GM12875 (cell line): ENCODE data around the gene NDUFB2.
"Not testable (repeated sequence)": the region's sequence is repeated elsewhere in the genome, so short reads cannot be mapped to it uniquely, and the experiment has no call there.

Source experiments
- H3K4me3 ChIP-seq: one replicate; pipeline ENCODE4 v1.5.1; 2011; ENCODE audit warnings: low read depth, low read length, control low read depth
- TF ChIP-seq, protein P1 (sequence below): IDR thresholded peaks from 2 replicates; pipeline ENCODE4 v1.5.1; 2011; ENCODE audit warnings: low read depth, mild to moderate bottlenecking, control low read depth, inconsistent platforms, low read length, moderate library complexity, borderline replicate concordance; ENCODE audit not compliant: insufficient read depth

The NDUFB2 gene

DNA sequence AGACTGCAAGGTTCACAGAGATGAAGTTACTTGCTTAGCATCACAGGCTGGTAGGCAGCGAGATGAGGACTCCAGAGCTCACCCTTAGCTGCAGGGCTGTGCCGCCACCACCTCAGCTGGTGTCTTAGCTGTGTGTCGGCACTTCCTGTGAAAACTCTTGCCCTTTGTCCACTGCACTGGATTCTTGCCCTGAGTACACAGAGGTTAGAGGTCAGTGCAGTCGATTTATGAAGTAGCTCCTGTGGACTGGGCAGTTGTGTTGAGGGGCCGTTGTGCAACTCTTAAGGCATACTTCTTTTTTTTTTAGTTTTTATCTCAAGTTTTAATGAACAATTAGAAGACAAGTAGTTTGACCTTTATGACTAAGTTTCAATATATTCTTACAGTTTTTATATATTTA, 10.6 kb downstream of the NDUFB2 start:
- TF ChIP-seq, protein P1, sequence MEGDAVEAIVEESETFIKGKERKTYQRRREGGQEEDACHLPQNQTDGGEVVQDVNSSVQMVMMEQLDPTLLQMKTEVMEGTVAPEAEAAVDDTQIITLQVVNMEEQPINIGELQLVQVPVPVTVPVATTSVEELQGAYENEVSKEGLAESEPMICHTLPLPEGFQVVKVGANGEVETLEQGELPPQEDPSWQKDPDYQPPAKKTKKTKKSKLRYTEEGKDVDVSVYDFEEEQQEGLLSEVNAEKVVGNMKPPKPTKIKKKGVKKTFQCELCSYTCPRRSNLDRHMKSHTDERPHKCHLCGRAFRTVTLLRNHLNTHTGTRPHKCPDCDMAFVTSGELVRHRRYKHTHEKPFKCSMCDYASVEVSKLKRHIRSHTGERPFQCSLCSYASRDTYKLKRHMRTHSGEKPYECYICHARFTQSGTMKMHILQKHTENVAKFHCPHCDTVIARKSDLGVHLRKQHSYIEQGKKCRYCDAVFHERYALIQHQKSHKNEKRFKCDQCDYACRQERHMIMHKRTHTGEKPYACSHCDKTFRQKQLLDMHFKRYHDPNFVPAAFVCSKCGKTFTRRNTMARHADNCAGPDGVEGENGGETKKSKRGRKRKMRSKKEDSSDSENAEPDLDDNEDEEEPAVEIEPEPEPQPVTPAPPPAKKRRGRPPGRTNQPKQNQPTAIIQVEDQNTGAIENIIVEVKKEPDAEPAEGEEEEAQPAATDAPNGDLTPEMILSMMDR, result no peak
- H3K4me3 ChIP-seq, result no peak overlapping the region

DNA sequence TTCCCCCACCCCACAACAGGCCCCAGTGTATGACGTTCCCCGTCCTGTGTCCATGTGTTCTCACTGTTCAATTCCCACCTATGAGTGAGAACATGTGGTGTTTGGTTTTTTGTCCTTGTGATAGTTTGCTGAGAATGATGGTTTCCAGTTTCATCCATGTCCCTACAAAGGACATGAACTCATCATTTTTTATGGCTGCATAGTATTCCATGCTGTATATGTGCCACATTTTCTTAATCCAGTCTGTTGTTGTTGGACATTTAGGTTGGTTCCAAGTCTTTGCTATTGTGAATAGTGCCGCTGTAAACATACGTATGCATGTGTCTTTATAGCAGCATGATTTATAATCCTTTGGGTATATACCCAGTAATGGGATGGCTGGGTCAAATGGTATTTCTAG, 12.3 kb downstream of the NDUFB2 start:
- not testable (repeated sequence) for H3K4me3 ChIP-seq

GRCh38 chr7:140712392-140712791, 15.9 kb downstream of the NDUFB2 start:
- not testable (repeated sequence) for H3K4me3 ChIP-seq

GRCh38 chr7:140714331-140715040, 18.0 kb downstream of the NDUFB2 start:
- H3K4me3 ChIP-seq, result no peak overlapping the region

DNA sequence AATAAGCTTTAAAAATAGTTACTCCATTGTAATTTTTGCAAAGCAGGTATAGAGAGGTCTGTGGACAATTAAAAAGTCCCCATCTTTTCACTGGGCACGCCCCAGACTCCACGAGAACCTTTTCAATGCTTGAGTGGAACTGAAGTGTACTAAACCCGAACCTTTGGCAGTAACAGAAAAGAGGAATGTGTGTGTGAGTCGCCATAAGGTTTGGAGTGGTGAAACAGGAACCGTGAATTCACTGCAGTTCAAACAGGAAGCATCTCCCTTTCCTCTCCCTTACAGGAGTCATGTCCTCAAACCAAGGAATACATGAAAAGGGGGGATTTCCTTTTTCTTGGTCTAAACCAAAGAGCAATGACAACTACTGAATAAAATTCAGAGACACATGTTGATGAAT, 23.2 kb downstream of the NDUFB2 start:
- TF ChIP-seq, protein P1, result no peak
- no peak overlapping the region for H3K4me3 ChIP-seq

More at GRCh38 chr7:140714331-140715040, 18.0 kb downstream of the NDUFB2 start:
- TF ChIP-seq, protein P1, result no peak

DNA sequence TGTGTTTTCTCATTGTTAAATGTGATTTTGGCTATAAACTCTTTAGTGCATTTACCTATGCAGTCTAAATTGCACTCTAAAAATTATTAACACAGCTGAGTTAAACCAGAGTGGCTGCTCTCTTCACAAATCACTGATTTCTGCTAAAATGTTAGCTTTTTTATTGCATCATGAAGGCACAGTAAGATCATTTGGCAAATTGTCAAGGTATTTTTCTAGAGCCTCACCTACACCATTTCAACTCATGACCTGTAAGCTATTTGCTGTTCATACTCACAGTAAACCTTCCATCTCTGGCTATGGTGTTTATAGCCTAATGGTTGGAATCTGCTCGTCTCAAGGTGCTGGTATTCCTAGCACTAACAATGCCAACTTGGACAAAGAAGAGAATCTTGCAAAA, 25.7 kb downstream of the NDUFB2 start:
- TF ChIP-seq, protein P1, result no peak
- H3K4me3 ChIP-seq, result no peak overlapping the region

GRCh38 chr7:140723006-140723405, 26.5 kb downstream of the NDUFB2 start:
- TF ChIP-seq, protein P1, result no peak
- H3K4me3 ChIP-seq, result no peak overlapping the region

DNA sequence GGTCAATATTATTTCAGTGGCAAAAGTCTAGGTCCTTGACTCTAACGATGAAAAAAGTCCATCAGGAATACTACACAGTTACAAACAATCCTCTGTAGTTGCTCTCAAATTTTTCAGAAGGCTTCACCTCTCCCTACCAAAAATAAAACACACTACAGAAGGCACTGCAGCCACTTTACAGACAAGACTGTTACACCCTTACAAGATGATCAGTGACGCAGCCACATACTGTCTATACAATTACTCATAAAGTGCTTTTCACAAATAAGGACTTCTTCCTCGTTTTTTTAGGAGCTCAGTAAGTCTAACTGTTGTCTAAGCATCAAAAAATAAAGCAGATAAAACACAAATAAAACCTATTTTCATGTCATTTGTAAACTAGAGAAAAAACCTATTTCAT, 27.1 kb downstream of the NDUFB2 start:
- TF ChIP-seq, protein P1, result no peak
- no peak overlapping the region for H3K4me3 ChIP-seq
